PC-3 (cell line): ENCODE measurements around the gene NIBAN1. TPM values are rescaled to one million over a fixed set of nuclear protein-coding genes. Genes with fewer than 3 reads are reported as not detected.

Experiments used
- ATAC-seq: fragments of 200-7000 bp; cut with Tn5 transposase; 2 replicates; pipeline ENCODE4 v1.9.1; 2020; ENCODE audit warnings: mild to moderate bottlenecking, moderate library complexity
- BruUV-seq: library from RNA; stranded (reverse); fragments of 400-500 nt; replicated peaks from 2 replicates; lab custom pipeline; 2021; lab: Mats Ljungman, UMichigan
- CTCF ChIA-PET: fragments of 300-600 bp; sonication (Branson Sonifier 250); formaldehyde crosslinking; loops from one replicate; lab custom pipeline; 2022; ENCODE audit warnings: antibody characterized with exemption; lab: Charles Lee
- POLR2A ChIA-PET: fragments of 300-600 bp; sonication (Branson Sonifier 250); formaldehyde crosslinking; loops from one replicate; lab custom pipeline; 2022; ENCODE audit warnings: antibody characterized with exemption; ENCODE audit not compliant: unreplicated experiment; lab: Charles Lee
- DNase-seq: peaks from one replicate; pipeline ENCODE4 v3.0.0-alpha.2; 2015
- H2AFZ ChIP-seq: fragments of 300-600 bp; sonication (generic); 2 replicates; pipeline ENCODE4 v1.6.0; 2016; ENCODE audit warnings: antibody characterized with exemption, low read length
- H3F3A ChIP-seq: fragments of 300-600 bp; sonication (generic); one replicate; pipeline ENCODE4 v1.6.0; 2017; ENCODE audit warnings: antibody characterized with exemption, low read length, control low read depth, mild to moderate bottlenecking; ENCODE audit not compliant: unreplicated experiment
- H3K27ac ChIP-seq: fragments of 300-600 bp; sonication (generic); 2 replicates; pipeline ENCODE4 v1.5.1; 2016; ENCODE audit warnings: mild to moderate bottlenecking, low read length
- H3K27me3 ChIP-seq: fragments of 300-600 bp; sonication (generic); 2 replicates; pipeline ENCODE4 v1.6.1; 2016; ENCODE audit warnings: low read length, mixed read lengths
- H3K36me3 ChIP-seq: fragments of 300-600 bp; sonication (generic); 2 replicates; pipeline ENCODE4 v1.6.1; 2016; ENCODE audit warnings: low read depth, mixed run types, low read length, mixed read lengths
- H3K4me1 ChIP-seq: fragments of 300-600 bp; sonication (generic); 2 replicates; pipeline ENCODE4 v1.5.1; 2016; ENCODE audit warnings: low read length; ENCODE audit not compliant: insufficient read depth
- H3K4me2 ChIP-seq: fragments of 300-600 bp; sonication (generic); 2 replicates; pipeline ENCODE4 v1.6.0; 2016; ENCODE audit warnings: low read length
- H3K4me3 ChIP-seq: fragments of 300-600 bp; sonication (generic); 2 replicates; pipeline ENCODE4 v1.5.1; 2016; ENCODE audit warnings: mild to moderate bottlenecking, low read length, mixed read lengths
- H3K79me2 ChIP-seq: fragments of 300-600 bp; sonication (generic); 2 replicates; pipeline ENCODE4 v1.6.1; 2017; ENCODE audit warnings: low read length, mixed read lengths
- H3K9ac ChIP-seq: fragments of 300-600 bp; sonication (generic); 2 replicates; pipeline ENCODE4 v1.6.0; 2016; ENCODE audit warnings: mild to moderate bottlenecking, low read length
- H3K9me2 ChIP-seq: fragments of 300-600 bp; sonication (generic); replicated peaks from 2 replicates; pipeline ENCODE4 v1.6.1; 2016; ENCODE audit warnings: mixed run types, low read length, mixed read lengths
- H3K9me3 ChIP-seq: fragments of 300-600 bp; sonication (generic); 2 replicates; pipeline ENCODE4 v1.6.1; 2016; ENCODE audit warnings: low read length, mixed read lengths
- H4K20me1 ChIP-seq: fragments of 300-600 bp; sonication (generic); 2 replicates; pipeline ENCODE4 v1.6.1; 2016; ENCODE audit warnings: low read length, mixed read lengths
- CTCF ChIP-seq: fragments of 300-600 bp; sonication (generic); conservative IDR thresholded peaks from 2 replicates; pipeline ENCODE4 v1.5.1; 2017; ENCODE audit warnings: antibody characterized with exemption, low read depth, mild to moderate bottlenecking, low read length
- EZH2 ChIP-seq: fragments of 300-600 bp; sonication (generic); IDR thresholded peaks from one replicate; pipeline ENCODE4 v1.6.1; 2017; ENCODE audit warnings: antibody characterized with exemption, mild to moderate bottlenecking, low read length; ENCODE audit not compliant: unreplicated experiment
- EZH2phosphoT487 ChIP-seq: fragments of 300-600 bp; sonication (generic); IDR thresholded peaks from 2 replicates; pipeline ENCODE4 v1.6.1; 2018; ENCODE audit warnings: mild to moderate bottlenecking, antibody characterized with exemption, low read length, borderline replicate concordance
- intact Hi-C: fragments of 100-400 bp; cut with micrococcal nuclease; formaldehyde crosslinking; loops from 2 replicates; pipeline ENCODE4 v1.9.0; 2023
- total RNA-seq: library from RNA; depleted of rRNA; stranded (reverse); fragments of >200 nt; gene quantifications from 2 replicates; pipeline ENCODE4 v1.2.3, GENCODE V29; 2014

NIBAN1 gene
- total RNA-seq, 1 experiment from 2014 or later = 6.9 TPM

- H3K4me3 ChIP-seq = no peak overlapping the region
- H3K9me2 ChIP-seq = no peaks in the 10 kb centered on the region
- TF ChIP-seq EZH2 (no peak), CTCF (no peak), EZH2phosphoT487 (no peak)
- BruUV-seq = no TSS peak
- no peak overlapping the region for H3K27ac ChIP-seq
- intact Hi-C loops = no loop called here
- no peaks in the 10 kb centered on the region for H3F3A ChIP-seq
- ATAC-seq (no peak), DNase-seq (no peak)
- H3K9me3 ChIP-seq = no peaks in the 10 kb centered on the region
- H2AFZ ChIP-seq = no peak overlapping the region
- H3K4me2 ChIP-seq = no peak overlapping the region
- POLR2A ChIA-PET = no interaction called here
- CTCF ChIA-PET = no interaction called here
- H3K36me3 ChIP-seq = no peaks in the 10 kb centered on the region
- no peaks in the 10 kb centered on the region for H3K4me1 ChIP-seq
- H4K20me1 ChIP-seq = no peaks in the 10 kb centered on the region
- H3K79me2 ChIP-seq = no peaks in the 10 kb centered on the region
- no peak overlapping the region for H3K9ac ChIP-seq
- H3K27me3 ChIP-seq = no peaks in the 10 kb centered on the region
Measured at GRCh38 chr1:184980726-184981125, 6.4 kb upstream of the NIBAN1 start.

GRCh38 chr1:184975208-184975870 lies 1.0 kb upstream of the NIBAN1 start:
- no peak for TF ChIP-seq EZH2phosphoT487
- no peak for TF ChIP-seq CTCF
- no peak for TF ChIP-seq EZH2
- H3K79me2 ChIP-seq = no peaks in the 10 kb centered on the region
- no peaks in the 10 kb centered on the region for H3K9me2 ChIP-seq
- ATAC-seq = no peak
- DNase-seq = no peak
- no peaks in the 10 kb centered on the region for H3K36me3 ChIP-seq
- H3K4me1 ChIP-seq = peaks cover 10% of the 10 kb centered on the region
- CTCF ChIA-PET = no interaction called here
- no peak overlapping the region for H3K4me2 ChIP-seq
- no peak overlapping the region for H3K4me3 ChIP-seq
- POLR2A ChIA-PET = no interaction called here
- H4K20me1 ChIP-seq = no peaks in the 10 kb centered on the region
- no peaks in the 10 kb centered on the region for H3F3A ChIP-seq
- H3K9ac ChIP-seq = no peak overlapping the region
- H2AFZ ChIP-seq = no peak overlapping the region
- no peak overlapping the region for H3K27ac ChIP-seq
- intact Hi-C loops = loop anchor here (2.0 kb wide), 1 partner anchor 221 kb away; the partner anchor contains the start of gene EDEM3
- H3K27me3 ChIP-seq = no peaks in the 10 kb centered on the region
- BruUV-seq = no TSS peak
- no peaks in the 10 kb centered on the region for H3K9me3 ChIP-seq

GRCh38 chr1:184974837-184975115 lies 468 bp upstream of the NIBAN1 start:
- no peaks in the 10 kb centered on the region for H3K27me3 ChIP-seq
- TF ChIP-seq CTCF = no peak
- no peak for TF ChIP-seq EZH2
- no peak for TF ChIP-seq EZH2phosphoT487
- no peaks in the 10 kb centered on the region for H3F3A ChIP-seq
- ATAC-seq = no peak
- ChIA-PET POLR2A (no interaction called here), CTCF (no interaction called here)
- no peaks in the 10 kb centered on the region for H3K36me3 ChIP-seq
- H3K9me3 ChIP-seq = no peaks in the 10 kb centered on the region
- no peaks in the 10 kb centered on the region for H4K20me1 ChIP-seq
- H2AFZ ChIP-seq = peak overlapping the region; percentile 91
- no TSS peak for BruUV-seq
- peak overlapping the region; percentile 96 for H3K4me2 ChIP-seq
- no peak overlapping the region for H3K27ac ChIP-seq
- intact Hi-C loops = loop anchor here (2.0 kb wide), 1 partner anchor 220 kb away; the partner anchor contains the start of gene EDEM3
- H3K9ac ChIP-seq = no peak overlapping the region
- peaks cover 10% of the 10 kb centered on the region for H3K4me1 ChIP-seq
- no peaks in the 10 kb centered on the region for H3K79me2 ChIP-seq
- H3K4me3 ChIP-seq = peak overlapping the region; percentile 94
- no peak for DNase-seq
- no peaks in the 10 kb centered on the region for H3K9me2 ChIP-seq
